ENCODE measurements around the gene EVL.

The EVL gene

DNA sequence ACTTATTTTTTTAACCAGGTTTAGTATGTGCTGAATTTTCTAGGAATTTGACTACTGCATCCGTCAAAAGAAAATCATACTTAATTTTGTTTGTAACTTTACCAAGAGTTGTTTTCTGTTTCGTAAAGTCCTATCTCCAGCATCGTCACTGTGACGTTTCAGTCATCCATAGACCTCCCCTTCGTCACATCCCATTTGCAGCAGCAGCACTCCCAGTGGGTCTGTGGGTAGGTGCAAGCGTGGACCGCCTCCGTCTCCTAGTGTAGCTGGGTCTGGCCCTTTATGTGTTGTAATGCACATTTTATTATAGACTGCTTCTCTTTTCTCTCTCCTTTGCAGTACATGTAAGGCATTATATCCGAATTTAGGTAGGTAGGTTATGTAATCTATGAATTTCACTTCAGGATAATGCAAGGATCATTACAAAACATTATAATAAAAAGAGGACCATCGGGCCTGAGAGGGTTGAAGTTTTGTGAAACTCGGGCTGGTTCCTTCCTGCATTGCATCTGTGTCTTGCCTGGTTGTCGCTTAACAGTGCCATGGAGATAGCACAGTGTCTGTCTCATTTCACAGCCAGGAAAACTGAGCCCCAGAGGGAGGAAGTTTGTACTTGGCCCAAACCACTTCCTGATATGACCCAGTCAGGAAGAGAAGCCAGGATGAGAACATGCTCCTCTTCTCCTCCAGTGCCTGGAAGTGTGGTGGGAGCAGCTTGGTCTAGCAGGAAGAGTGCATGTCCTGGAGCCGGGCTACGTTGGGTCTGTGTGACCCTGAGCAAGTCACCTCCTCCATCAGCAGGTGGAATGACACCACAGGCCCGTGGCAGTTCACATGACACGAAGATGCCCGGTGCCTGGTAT lies 41.3 kb downstream of the EVL start:
- in situ Hi-C loops (cut with HindIII; ENCODE audit: low sequenced_read_pairs): no loop called here

DNA sequence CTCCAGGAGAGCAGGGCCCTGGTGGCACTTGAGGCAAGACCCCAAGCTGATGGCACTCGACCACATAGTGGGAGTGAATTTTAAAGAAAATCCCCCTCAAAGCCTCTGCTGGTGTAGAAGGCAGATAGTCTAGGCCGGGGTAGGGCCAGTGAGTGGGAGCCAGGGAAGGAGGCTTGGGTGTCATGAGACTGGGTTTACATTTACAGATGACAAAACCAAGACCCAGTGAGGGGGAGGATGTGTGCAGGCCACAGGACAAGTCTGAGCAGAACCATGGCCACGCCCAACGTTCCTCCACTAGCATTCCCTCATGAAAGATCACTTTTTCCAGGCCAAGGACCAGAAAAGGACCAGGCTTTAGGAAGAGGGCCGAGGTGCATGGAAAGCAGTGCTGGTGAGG lies 42.0 kb downstream of the EVL start:
- in situ Hi-C loops (cut with HindIII; ENCODE audit: low sequenced_read_pairs): no loop called here

GRCh38 chr14:100108042-100108825 lies 43.0 kb downstream of the EVL start:
- in situ Hi-C loops (cut with HindIII; ENCODE audit: low sequenced_read_pairs): no loop called here

DNA sequence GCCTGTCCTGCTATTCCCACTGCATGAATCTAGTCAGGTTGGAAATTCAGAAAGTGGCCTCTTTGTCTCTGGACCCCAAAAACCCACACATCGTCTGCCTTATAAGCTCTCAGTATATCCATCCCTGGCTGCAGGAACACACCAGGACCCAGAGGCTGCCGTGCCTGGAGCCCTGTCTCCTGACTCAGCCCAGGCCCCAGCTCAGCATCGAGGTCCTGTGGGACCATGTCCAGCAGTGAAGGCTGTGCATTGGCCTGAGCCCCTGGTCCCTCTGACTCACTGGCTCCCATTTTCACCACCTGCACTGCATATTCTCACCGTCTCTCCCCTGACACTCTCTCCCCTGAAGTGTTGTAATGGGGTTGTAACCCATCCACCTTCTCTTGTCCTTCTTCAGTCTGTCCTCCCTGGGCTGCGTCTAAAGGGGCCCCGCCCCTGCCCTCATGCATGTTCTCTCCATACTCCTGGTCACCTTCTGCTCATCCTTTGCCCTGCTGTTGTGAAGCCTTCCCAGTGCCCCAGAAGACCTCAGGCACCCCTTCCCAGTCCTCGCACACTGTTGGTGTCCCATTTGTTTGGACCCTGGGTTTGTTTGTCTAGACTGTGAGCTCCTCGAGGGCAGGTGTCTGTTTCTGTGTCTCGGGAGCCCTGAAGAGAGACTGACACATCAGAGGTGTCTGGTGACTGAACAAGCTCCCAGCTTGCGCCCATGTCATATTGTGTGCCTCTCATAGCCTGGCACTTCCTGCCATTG lies 43.8 kb downstream of the EVL start:
- in situ Hi-C loops (cut with HindIII; ENCODE audit: low sequenced_read_pairs): no loop called here

GRCh38 chr14:100109594-100109955 lies 44.4 kb downstream of the EVL start:
- in situ Hi-C loops (cut with HindIII; ENCODE audit: low sequenced_read_pairs): no loop called here

- in situ Hi-C loops (cut with HindIII; ENCODE audit: low sequenced_read_pairs): no loop called here
Measured at GRCh38 chr14:100110816-100111215, 45.6 kb downstream of the EVL start.

- in situ Hi-C loops (cut with HindIII; ENCODE audit: low sequenced_read_pairs): no loop called here
Measured at GRCh38 chr14:100111931-100112704, 46.9 kb downstream of the EVL start.

DNA sequence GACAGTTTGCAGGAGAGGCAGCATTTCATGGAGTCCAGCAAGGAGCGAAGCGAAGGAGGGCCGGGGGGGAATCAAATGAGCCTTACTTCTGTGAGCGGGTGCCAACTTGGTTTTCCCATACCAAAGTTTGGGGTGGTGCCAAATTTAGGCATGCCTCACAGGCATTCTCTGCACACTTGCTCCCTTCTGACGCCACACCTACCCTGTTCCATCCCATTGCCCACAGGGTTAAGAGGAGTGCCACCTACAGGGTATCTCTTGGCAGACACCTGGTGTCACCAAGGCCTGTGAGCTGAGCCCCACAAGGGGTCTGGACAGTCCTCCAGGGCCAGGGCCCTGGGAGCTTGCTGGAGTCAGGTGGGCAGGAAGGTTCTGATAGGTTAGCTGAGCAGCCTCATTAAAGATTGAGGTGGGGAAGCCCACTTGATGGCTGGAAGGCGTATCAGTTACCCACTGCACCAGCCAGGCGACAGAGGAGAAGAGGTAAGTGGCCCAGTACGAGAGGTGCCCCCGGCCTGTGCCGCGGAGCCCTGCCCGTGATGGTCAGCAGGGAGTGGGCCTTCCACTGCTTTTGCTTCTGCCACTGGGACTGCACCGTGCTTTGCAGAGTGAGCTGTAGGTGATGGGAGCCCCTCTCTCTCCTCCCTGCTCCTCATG lies 49.0 kb downstream of the EVL start:
- in situ Hi-C loops (cut with HindIII; ENCODE audit: low sequenced_read_pairs): no loop called here

DNA sequence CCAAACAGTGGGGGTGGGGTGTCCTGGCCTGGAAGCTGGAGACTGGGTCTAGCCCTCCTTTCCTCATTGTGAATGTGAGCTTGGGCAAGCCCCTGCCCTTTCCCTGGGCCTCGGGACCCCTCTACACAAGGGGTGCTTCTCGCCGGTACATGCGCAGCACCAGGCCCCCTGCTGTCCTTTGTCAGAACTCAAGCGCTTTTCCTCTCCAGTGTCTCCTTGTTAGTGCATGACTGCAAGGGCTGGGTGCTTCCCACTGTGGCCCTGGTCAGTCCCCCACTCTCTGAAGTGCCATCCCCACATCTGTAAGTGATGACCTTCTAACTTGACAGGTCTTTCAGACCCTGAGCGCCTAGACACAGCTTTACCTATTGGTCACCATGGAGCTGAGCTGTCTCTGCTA lies 50.0 kb downstream of the EVL start:
- in situ Hi-C loops (cut with HindIII; ENCODE audit: low sequenced_read_pairs): no loop called here

DNA sequence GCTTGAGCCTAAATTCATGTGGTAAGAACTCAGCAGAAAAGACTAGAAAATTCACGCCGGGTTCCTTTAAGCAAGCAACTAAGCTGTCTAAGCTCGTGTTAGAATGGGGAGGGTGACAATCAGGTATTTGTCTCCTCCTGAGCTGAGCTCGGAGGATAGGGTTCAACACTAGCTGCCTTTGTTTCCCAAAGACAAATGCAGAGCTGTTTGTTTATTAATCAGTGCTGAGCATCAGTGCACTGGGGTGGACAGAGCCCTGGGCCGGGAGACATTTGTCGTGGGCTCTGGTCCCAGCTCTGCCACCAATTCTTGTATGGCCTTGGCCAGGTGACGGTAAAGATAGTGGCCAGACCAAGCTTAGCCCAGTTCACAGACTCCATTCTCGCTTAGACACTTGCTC lies 50.5 kb downstream of the EVL start:
- in situ Hi-C loops (cut with HindIII; ENCODE audit: low sequenced_read_pairs): no loop called here

DNA sequence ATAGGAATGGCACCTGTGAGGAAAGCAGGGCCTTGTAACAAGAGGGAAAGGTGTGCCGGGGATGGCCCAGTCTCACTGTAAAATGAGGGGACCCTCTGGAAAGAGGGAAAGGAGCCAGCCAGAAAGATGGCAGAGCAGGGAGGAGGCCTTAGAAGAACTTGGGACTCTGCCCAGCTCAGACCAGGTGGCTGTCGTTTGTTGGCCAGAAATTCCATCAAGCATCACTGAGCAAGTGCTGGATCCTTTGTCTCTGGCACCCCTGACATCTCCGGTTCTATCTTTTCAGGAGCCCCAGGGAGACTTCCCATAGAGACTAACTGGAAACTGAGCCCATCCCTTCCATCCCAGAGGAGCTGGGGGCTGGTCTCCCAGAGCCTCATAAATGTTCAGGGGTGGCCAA lies 50.9 kb downstream of the EVL start:
- in situ Hi-C loops (cut with HindIII; ENCODE audit: low sequenced_read_pairs): no loop called here

DNA sequence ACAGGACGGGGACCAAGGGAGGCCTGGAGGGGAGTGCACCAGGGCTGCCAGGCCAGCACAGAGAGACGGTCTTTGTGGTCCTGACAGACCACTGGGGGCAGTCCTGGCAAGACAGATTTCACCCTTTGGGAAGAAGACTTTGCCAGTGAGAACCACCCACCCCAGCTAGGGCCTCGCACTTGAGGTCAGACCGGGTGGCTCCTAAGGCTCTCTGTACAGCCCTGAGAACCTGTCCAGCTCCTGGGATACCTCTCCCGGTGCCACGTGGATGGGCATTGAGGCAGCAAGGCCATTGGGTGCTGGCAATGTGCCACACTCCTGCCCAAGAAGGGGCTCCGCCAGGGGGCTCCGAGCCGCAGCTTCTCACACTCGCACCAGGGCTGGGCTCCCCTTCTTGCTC lies 51.8 kb downstream of the EVL start:
- in situ Hi-C loops (cut with HindIII; ENCODE audit: low sequenced_read_pairs): no loop called here

DNA sequence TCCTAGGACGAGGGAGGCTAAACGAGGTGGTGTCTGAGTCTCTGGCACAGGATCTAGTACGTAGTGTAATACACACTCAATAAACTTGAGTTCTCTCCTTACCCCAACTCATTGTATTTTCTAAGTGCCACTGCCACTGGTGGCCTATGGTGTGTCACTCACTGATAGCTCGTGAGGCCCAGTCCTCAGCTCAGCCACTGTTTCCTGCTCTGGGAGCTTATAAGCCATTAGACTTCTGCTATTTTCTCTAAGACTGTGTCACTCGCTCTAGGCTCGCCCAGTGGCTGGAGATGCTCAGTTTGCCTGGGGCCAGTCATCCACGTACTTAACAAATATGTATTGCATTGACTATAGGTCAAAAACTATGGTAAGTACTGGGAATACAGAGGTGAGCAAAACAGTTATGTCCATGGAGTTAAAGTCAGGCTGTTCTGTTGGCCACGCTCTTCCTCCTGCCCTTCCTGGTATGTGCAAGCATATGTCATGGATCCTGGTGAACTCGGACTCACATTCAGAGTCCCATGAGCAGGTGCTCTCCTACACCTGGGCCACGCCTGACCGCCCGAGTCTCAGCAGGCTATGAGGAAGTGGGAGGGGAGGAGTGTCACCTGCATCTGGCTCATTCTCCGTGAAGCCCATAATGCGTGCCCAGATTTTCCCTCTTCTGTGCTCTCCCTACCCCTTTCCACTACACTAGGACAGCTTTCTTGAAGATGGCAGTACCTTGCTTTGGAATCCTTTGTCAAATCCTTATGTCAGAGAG lies 52.6 kb downstream of the EVL start:
- in situ Hi-C loops (cut with HindIII; ENCODE audit: low sequenced_read_pairs): no loop called here

DNA sequence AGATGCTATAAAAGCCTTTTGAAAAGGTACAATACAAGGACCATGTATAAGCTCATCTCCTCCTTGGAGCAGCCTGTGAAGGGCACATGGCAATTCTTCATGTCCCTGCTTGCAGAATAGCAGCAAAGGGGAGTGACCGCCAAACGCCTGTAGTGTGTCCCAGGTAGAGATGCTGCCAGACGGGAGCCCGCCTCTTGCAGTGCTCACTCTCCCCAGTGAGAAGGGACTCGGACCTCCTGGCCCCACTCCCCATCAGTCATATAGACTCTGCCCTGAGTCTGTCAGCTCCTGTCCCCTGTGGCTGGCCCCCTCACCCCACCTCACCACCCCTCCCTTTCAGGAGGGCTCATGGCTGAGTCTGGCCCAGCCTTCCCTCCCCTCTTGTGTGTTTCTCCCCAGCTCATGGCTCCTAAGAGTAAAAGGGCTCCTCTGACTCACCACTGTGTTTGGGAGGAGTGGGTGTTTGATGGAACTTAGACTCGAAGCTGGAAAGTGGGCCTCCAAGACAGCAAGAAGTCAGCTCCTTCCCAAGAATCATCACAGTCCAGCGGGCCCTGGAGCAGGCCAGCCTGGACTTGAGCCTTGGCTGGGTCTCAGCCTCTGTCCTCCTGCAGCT lies 53.3 kb downstream of the EVL start:
- in situ Hi-C loops (cut with HindIII; ENCODE audit: low sequenced_read_pairs): no loop called here

DNA sequence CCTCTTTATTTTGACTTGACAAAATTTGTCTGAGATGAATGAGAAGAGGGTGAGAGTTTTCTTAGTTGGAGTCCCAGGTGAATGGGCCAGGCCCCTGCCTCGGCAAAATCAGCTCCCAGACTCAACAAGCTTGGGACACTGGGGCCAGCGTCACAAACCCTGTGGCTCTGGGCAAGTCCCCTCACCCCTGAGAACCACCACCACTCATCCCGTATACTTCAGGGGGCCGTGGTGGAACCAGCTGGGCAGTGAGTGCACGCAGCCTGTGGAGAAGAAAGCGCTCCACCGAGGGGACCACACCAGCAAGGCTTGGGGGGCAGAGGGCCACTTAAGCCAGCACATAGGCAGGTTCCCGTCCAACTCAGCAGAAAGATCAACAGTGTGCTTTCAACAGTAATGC lies 54.0 kb downstream of the EVL start:
- in situ Hi-C loops (cut with HindIII; ENCODE audit: low sequenced_read_pairs): no loop called here

- in situ Hi-C loops (cut with HindIII; ENCODE audit: low sequenced_read_pairs): no loop called here
Measured at GRCh38 chr14:100120522-100121269, 55.5 kb downstream of the EVL start.

DNA sequence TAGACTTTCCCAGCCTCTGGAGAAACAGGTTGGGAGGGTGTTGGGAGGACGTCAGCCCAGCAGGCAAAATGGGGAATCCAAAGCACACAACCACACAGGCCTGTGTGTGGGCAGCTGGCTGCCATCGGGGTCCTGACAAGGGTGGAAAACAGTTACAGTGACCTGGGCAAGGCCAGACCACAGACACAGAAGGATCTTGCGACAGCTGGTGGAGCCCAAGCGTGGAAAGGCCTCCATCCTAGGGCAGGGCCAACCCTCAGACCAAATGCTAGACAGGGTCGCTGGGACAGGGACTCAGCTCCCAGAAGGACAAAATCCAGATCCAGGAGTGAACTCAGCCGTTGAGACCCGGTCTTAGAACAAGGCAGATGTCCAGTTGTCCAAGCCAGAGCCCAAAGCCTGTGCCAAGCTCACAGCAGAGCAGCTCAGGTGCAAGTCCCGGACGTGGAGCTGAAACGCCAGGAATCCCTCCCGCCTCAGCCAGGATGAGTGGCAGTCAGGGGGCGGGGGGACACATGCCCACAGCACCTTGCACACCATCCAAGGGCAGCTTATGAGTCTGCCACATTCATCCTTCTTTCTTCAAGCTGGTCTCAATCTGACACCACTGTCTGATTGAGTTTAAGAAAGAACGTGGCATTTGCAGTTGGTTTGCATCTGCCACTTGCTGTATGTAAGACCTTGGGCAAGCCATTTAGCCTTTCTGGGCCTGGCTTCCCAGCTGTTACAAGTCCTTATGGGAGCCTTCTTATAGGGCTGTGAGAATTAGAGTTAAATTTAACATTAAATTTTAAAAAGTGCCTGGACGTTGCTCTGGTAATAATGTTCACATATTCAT lies 56.6 kb downstream of the EVL start:
- in situ Hi-C loops (cut with HindIII; ENCODE audit: low sequenced_read_pairs): no loop called here
